GM19238 (cell line): ENCODE data around the gene ADAMTSL2.

Source experiments
- DNase-seq: peaks from one replicate; pipeline ENCODE4 v3.0.0; 2011; ENCODE audit warnings: low spot score; ENCODE audit not compliant: insufficient read length

Gene ADAMTSL2

GRCh38 chr9:133534346-133535291, at the start of gene ADAMTSL2:
ADAMTSL2 (plus strand) TSS chr9:133534704; CDS start chr9:133536713, 2,009 bp downstream.
- no peak for DNase-seq

DNA sequence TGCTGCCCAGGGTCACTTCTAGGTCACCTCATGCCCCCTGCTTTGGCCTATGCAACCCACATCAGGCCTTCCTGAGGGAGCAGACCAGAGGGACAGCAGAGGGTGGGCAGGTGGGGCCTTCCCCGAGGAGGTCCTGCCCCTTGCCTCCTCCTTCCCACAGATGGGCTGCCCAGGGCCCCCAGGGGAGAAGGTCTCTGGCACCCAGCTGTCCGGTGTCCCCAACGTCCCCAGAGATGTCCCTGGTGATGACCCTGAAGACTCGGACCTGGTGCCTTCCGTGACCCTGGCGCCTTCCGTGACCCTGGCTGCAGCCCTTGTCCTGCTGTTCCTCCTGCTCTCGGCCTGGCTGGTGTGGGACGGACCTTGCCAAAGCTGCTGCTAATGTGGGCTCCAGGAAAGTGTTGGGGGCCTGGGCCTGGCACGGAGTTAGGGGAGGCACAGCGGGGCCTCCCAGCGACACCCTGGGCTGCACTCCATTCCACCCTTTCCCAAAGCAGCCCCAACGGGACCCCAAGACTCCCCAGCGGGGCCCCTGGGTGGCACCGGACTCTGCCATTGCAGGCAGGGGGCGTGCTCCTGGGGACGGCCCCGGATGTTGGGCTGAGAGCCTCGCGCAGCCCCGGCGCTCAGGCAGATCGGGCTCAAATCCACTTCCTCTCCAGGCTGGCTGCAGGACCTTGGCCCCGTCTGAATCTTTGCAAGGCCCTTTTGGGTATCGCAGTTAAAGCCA, 48.8 kb upstream of the ADAMTSL2 start:
- DNase-seq, result peak; percentile 45

- DNase-seq, result no peak
Observed at GRCh38 chr9:133487331-133487725, 47.2 kb upstream of the ADAMTSL2 start.

- DNase-seq, result no peak
Observed at GRCh38 chr9:133488686-133489252, 45.7 kb upstream of the ADAMTSL2 start.

- DNase-seq, result no peak
Observed at GRCh38 chr9:133489253-133490190, 45.0 kb upstream of the ADAMTSL2 start.

GRCh38 chr9:133490201-133490681, 44.3 kb upstream of the ADAMTSL2 start:
- no peak for DNase-seq

DNA sequence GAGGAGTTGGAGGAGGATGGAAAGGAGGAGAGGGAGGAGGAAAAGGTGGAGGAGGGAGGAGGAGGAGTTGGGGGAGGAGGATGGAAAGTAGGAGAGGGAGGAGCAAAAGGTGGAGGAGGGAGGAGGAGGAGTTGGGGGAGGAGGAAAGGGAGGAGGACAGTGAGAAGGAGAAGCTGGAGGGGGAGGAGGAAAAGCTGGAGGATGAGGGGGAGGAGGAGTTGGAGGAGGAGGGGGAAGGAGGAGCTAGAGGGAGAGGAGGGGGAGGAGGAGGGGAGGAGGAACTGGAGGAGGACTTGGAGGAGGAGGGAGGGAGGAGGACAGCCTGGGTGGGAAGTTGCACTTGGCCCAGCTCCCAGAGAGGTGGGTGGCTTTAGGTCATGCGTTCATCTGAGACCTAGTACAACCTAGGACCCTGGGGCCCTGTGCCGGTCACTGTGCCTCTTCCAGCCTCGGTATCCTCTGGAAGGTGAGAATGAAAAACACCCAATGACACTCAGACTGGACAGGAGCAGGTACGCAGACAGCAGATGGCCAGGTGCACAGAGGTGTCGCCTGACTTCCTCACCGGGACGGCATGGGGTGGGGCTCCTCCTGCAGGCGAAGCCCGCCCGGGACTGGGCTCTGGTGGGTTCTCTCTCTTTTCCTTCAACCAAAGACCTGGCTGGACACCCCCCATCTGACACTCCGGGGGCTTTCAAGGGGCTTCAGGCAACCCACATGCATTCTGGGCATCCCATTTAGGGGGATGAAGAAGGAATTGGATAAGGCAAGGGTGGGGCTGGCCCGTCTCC, 43.4 kb upstream of the ADAMTSL2 start:
- no peak for DNase-seq

DNA sequence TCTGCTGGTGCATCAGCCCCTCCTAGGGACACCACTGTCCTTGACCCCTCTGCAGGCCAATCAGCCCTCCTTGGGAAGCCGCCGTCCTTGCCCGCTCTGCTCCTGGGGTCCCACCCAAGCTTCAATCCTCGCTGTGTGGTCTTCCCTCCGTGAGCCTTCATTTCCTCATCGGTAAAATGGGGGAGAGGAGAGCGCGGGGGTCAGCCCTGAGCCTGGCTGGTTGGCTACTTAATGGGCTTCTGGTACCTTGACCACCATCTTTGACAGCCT, 42.9 kb upstream of the ADAMTSL2 start:
- no peak for DNase-seq

DNA sequence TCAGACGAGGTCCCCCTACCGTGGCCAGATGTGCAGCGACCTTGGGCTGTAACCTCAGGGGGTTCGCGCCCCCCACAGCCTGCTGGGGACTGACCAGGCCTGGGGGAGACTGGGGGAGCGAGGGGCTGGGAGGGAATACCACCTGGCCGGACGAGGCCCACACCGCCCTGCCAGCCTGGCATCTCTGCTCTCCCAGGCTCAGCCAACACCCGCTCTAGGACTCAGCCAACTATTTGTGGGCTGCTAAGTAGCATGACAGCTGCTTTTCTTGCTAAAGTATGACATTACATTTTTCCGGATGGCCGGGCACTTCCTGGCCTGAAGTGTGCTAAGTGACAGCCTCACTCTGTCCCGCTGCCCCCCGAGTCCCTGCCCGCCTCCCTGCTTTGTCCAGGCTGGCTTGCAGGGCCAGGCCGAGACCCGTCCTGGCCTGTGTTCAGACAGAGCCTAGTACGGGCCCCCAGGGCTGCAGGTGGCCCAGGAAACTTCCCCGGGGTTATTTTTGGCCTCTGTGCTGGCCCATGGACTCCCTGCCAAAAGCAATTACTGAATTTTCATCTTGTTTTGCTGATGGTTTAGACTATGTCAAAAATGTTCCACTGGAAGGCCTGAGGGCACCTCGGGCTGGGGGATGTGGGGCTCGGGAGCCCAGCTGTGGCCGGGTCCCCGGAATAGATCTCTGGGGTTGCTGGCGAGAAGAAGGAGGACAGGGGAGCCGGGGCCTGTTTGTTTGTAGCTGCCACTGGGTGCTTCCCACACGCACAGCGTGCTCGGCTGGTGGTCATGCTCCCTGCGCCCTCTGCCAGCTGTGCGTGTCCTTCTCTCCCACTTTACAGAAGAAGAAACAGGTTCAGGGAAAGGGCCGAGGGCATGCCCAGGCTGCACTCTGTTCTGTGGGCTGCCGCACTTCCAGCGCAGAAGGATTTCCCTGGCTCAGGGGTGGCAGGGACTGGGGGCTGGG, 42.2 kb upstream of the ADAMTSL2 start:
- no peak for DNase-seq

DNA sequence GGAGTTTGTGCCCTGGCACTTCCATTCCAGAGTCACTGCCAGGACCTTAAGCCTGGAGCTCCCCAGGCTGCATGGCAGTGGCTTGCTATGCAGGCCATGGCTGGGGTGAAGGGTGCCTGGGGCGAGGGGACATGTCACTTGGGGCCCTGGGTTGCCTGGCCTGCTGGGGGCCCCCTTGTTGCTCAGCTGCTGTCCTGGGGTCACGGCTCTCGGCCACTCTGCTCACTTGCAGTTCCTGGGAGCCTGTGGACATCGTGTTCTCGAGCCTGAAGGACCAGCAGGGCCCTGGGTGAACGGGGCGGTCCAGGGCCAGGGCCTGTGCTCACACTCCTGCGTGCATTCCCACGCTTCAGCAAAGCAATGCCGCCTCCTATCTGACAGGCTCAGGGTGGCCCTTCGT, 41.1 kb upstream of the ADAMTSL2 start:
- no peak for DNase-seq

DNA sequence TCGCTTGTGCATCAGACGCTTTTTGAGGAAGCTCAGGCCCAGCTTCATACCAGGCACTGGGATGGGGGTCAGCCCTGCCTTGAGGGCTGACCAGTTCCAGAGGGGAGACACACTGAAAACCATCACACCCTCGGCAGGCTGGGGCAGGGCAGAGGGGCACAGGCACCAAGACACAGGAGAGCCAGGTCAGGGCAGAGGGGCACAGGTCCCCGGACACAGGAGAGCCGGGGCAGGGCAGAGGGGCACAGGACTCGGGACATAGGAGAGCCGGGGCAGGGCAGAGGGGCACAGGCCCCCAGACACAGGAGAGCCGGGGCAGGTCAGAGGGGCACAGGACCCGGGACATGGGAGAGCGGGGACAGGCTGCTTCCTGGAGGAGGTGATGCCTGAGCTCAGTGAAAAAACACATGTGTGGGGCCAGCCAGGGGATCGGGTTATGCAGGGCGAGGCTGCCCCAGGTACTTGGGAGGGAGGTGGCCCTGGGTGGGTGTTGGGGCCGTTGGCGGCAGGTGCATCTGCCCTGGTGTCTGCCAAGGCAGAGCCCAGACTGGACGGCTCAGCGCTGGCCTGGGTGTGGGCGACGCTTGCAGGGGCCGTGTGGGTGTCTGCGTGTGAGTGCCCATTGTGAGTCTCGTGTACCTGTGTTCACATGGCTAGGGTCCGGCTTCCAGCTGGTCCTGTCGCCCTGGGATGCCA, 40.5 kb upstream of the ADAMTSL2 start:
- no peak for DNase-seq

- no peak for DNase-seq
Observed at GRCh38 chr9:133494636-133495326, 39.7 kb upstream of the ADAMTSL2 start.

DNA sequence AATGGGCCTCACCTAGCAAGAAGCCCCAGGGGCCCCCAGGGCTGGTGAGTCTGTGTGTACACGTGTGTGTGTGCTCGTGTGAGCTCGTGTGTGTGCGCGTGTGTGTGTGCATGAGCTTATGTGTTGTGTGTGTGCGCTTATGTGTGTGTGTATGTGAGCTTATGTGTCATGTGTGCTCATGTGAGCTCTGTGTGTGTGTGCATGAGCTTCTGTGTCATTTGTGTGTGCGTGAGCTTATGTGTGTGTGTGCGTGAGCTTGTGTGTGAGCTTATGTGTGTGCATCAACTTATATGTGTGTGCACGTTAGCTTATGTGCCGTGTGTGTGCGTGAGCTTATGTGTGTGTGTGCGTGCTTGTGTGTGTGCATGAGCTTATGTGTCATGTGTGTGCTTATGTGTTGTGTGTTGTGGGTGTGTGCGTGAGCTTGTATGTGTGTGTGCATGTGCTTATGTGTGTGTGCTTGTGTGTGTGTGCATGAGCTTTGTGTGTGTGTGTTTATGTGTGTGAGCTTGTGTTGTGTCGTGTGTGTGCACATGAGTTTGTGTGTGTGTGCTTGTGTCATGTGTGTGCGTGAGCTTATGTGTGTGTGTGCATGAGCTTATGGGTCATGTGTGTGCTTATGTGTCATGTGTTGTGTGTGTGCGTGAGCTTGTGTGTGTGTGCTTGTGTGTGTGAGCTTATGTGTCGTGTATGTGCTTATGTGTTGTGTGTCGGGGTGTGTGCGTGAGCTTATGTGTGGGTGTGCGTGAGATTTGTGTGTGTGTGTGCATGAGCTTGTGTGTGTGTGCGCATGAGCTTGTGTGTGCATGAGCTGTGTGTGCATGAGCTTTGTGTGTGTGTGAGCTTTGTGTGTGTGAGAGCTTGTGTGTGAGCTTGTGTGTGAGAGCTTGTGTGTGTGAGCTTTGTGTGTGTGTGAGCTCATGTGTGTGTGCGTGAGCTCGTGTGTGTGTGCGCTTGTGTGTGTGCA, 38.9 kb upstream of the ADAMTSL2 start:
- no peak for DNase-seq

GRCh38 chr9:133496861-133497842, 37.4 kb upstream of the ADAMTSL2 start:
- DNase-seq, result no peak

DNA sequence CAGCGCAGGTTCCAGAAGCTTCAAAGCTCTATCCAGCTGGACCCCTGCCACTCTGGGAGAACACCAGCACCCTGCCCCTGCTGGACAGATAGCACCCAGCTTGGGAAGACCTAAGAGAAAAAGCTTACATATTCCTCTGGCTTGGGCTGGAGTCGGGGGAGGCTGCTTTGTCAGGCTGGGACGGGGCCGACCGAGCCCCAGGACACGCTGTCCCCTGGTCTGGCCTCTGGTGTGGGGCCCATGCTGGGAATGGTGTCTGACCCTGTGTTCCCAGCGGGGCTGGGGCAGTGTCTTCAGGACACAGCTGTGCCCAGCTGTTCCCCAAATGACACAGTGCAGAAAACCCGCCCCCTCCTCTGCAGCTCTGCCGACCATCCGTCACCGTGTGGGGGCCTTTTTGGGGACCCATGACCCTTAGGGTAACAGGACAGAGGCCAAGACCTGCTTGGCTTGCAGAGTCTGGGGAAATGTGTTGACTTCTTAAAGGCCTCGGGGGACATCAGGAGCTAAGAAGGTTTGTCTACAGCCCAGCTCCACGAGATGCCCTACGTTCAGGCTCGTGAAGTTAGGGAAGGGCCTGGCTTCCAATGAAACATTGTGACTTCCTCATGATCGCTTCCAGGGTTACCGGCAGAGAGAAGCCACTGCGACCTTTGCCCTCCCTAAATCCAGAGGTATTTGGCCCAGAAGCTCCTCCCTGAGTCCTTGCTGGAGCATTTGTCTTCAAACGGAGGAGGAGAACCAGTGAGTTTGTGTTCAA, 35.2 kb upstream of the ADAMTSL2 start:
- no peak for DNase-seq
